AG04449 (cell line): ENCODE results near the gene WNK4.

Source experiments
- CTCF ChIA-PET: fragments of 350-600 bp; formaldehyde crosslinking; extraction: SDS; loops from one replicate; lab custom pipeline; 2021; ENCODE audit warnings: antibody characterized with exemption; lab: Yijun Ruan, JAX
- POLR2A ChIA-PET: fragments of 400-600, 350-600 bp; formaldehyde crosslinking; extraction: SDS; loops from one replicate; lab custom pipeline; 2020; ENCODE audit warnings: antibody characterized with exemption, inconsistent platforms; lab: Yijun Ruan, JAX
- DNase-seq: peaks from one replicate; pipeline ENCODE4 v3.0.0-alpha.2; 2010; ENCODE audit warnings: low read depth, low spot score
- H3K4me3 ChIP-seq: 2 replicates; pipeline ENCODE4 v1.5.1; 2011; ENCODE audit warnings: low read depth, mild to moderate bottlenecking, control low read depth, low read length
- CTCF ChIP-seq: IDR thresholded peaks from one replicate; pipeline ENCODE4 v1.5.1; 2011; ENCODE audit warnings: mild to moderate bottlenecking, moderate library complexity, low read length, control low read depth, inconsistent platforms; ENCODE audit not compliant: insufficient read depth; ENCODE audit errors: missing control alignments

The WNK4 gene

GRCh38 chr17:42772945-42773289 is 7.5 kb upstream of the WNK4 start:
- TF ChIP-seq CTCF: no peak
- ChIA-PET CTCF (interaction anchor here (1.0 to 6.1 kb wide), 4 partner anchors 9 to 59 kb away, joined by 3 to 94 read pairs (median 9); partner anchors contain the start of genes BECN1 and RAMP2), POLR2A (interaction anchor here (1.4 to 1.9 kb wide), 3 partner anchors 9 to 18 kb away, joined by 3 to 5 read pairs (median 5); no protein-coding TSS in a partner anchor)
- DNase-seq: no peak
- H3K4me3 ChIP-seq: peak overlapping the region; percentile 91

DNA sequence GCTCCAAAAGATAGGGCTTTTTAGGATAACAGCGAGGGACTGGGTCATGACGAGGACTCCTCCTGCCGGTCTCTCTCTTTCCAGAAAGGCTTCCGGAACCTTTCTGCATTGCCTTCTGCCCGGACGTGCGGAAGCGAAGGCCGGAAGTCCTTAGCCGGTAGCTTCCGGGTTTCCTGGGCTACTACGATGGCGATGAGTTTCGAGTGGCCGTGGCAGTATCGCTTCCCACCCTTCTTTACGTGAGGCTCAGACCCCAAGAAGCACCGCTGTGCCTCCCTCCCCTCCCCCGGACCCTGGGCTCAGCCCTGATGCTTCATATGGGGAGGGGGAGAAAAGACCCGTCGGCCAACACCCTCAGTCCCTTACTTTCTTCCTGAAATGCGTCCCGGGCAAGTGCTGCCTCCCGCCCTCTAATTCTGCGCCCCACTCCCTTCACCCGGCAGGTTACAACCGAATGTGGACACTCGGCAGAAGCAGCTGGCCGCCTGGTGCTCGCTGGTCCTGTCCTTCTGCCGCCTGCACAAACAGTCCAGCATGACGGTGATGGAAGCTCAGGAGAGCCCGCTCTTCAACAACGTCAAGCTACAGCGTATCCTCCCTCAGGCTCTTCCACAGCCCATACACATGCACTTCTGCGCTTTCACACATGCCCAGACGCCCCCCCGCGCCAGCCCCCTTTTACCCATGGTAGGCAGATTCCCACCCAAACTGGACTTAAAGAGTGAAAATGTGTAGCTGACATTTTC is 6.9 kb upstream of the WNK4 start, which contains the start of gene VPS25:
VPS25 (plus strand) TSS at position 160 of the 746 bp plus-strand sequence; CDS start at position 187, 27 bp downstream.
- TF ChIP-seq CTCF: peak; percentile 37
- no peak for DNase-seq
- POLR2A ChIA-PET: interaction anchor here (0.6 to 1.9 kb wide), 8 partner anchors 8 to 95 kb away, joined by 3 to 5 read pairs (median 3); partner anchors contain the start of gene BECN1
- peak within 1 kb of the TSS; percentile 91 for H3K4me3 ChIP-seq
- CTCF ChIA-PET: interaction anchor here (1.0 to 6.1 kb wide), 4 partner anchors 9 to 59 kb away, joined by 3 to 94 read pairs (median 9); partner anchors contain the start of genes BECN1 and RAMP2

GRCh38 chr17:42774066-42774745 is 6.2 kb upstream of the WNK4 start:
- H3K4me3 ChIP-seq: peak overlapping the region; percentile 91
- DNase-seq: no peak
- ChIA-PET CTCF (interaction anchor here (1.2 to 6.1 kb wide), 4 partner anchors 8 to 50 kb away, joined by 3 to 94 read pairs (median 9); partner anchors contain the start of genes BECN1 and RAMP2), POLR2A (interaction anchor here (0.7 to 1.9 kb wide), 6 partner anchors 9 to 96 kb away, joined by 3 to 5 read pairs (median 3); partner anchors contain the start of gene BECN1)
- no peak for TF ChIP-seq CTCF

GRCh38 chr17:42775534-42776098 is 4.8 kb upstream of the WNK4 start:
- ChIA-PET POLR2A (interaction anchor here (0.6 kb wide), 1 partner anchor 9 kb away, joined by 3 read pairs; no protein-coding TSS in a partner anchor), CTCF (no interaction called here)
- no peak for DNase-seq
- no peak for TF ChIP-seq CTCF
- no peak overlapping the region for H3K4me3 ChIP-seq

- no peak for TF ChIP-seq CTCF
- H3K4me3 ChIP-seq: no peak overlapping the region
- DNase-seq: no peak
- ChIA-PET CTCF (interaction anchor here (1.8 to 5.8 kb wide), 3 partner anchors 15 to 46 kb away, joined by 4 to 34 read pairs (median 7); partner anchors contain the start of gene BECN1), POLR2A (no interaction called here)
These were observed 1.8 kb upstream of the WNK4 start for GRCh38 chr17:42778570-42778969.
